ENCODE data around the gene CWC25. TPM values are rescaled to one million over a fixed set of nuclear protein-coding genes. Genes with fewer than 3 reads are reported as not detected.

CWC25 gene
- total and polyA plus RNA-seq, 9 of the 15 experiments (the other 6 are each of a cell fraction or from before 2014, with no cell fraction given) = 16.5 to 27.4 (median 23.0) TPM

GRCh38 chr17:38871247-38872015 is 46.3 kb upstream of the CWC25 start (continued):
- TF ChIP-seq E2F8 (IDR thresholded peaks at IDR 0.05; ENCODE audit: low read depth, partially characterized antibody) (no peak), RNF2 (IDR thresholded peaks at IDR 0.05) (no peak), ZEB2 (IDR thresholded peaks at IDR 0.05) (0 out of 2 replicates have a peak, but pooled peaks have one; percentile 65), TRIM24 (IDR thresholded peaks at IDR 0.05) (peak in 1 of 2 experiments; percentile 63; a peak in 2 of 4 replicates), SREBF1 (IDR thresholded peaks at IDR 0.05; ENCODE audit: borderline replicate concordance, low read depth, low read length) (no peak), MNT (conservative IDR thresholded peaks at IDR 0.05) (peak in 1 of 2 experiments; percentile 58; a peak in 3 of 4 replicates), ZNF699 (CRISPR knock-in tag; IDR thresholded peaks at IDR 0.05; ENCODE audit: insufficient replicate concordance) (no peak), CXXC5 (CRISPR knock-in tag; IDR thresholded peaks at IDR 0.05) (peak; percentile 29), RAD21 (CRISPR knock-in tag; conservative IDR thresholded peaks at IDR 0.05 in 1 of 2, IDR thresholded peaks at IDR 0.05 in 1 of 2) (peak; percentile 20 to 67; a peak in 3 of 4 replicates), HDAC1 (IDR thresholded peaks at IDR 0.05) (peak in 1 of 2 experiments; percentile 69; a peak in 2 of 4 replicates), ZNF347 (CRISPR knock-in tag; IDR thresholded peaks at IDR 0.05; ENCODE audit: low read depth) (no peak), ZNF134 (CRISPR knock-in tag; conservative IDR thresholded peaks at IDR 0.05) (no peak), ZNF324 (CRISPR knock-in tag; IDR thresholded peaks at IDR 0.05) (no peak), PHTF2 (CRISPR knock-in tag; IDR thresholded peaks at IDR 0.05) (no peak), THRAP3 (IDR thresholded peaks at IDR 0.05; ENCODE audit: borderline replicate concordance) (no peak), CBX8 (IDR thresholded peaks at IDR 0.05; ENCODE audit: borderline replicate concordance, extremely low read depth, low read depth, low read length, poor library complexity, severe bottlenecking) (no peak), MECOM (CRISPR knock-in tag; IDR thresholded peaks at IDR 0.05) (0 out of 2 replicates have a peak, but pooled peaks have one; percentile 30), TARDBP (IDR thresholded peaks at IDR 0.05) (peak; percentile 33; the same call in 1 of the 2 replicates), ASH1L (IDR thresholded peaks at IDR 0.05; ENCODE audit: borderline replicate concordance, low read depth, partially characterized antibody) (no peak), ZNF197 (CRISPR knock-in tag; IDR thresholded peaks at IDR 0.05; ENCODE audit: low read depth) (no peak), ARID1B (IDR thresholded peaks at IDR 0.05) (peak; percentile 82), ZBTB49 (CRISPR knock-in tag; IDR thresholded peaks at IDR 0.05; ENCODE audit: borderline replicate concordance) (no peak)

All from K562 (cell line).